ENCODE data around the gene TTYH3. TPM values are rescaled to one million over a fixed set of nuclear protein-coding genes. Genes with fewer than 3 reads are reported as not detected.

The TTYH3 gene
- total RNA-seq, 1 experiment from 2014 or later: 114 TPM

GRCh38 chr7:2699289-2699620 lies 67.5 kb downstream of the TTYH3 start:
- POLR2A ChIA-PET (ENCODE audit: unreplicated experiment): no interaction called here
- intact Hi-C loops (cut with micrococcal nuclease; ENCODE audit: unreplicated experiment): no loop called here
- H3K9me3 ChIP-seq (ENCODE audit: insufficient read depth, low read depth): no peaks in the 10 kb centered on the region
- H3K4me2 ChIP-seq: no peak overlapping the region
- no peak for DNase-seq
- no peaks in the 10 kb centered on the region for H3K9me2 ChIP-seq (ENCODE audit: insufficient read depth)
- BruUV-seq (replicated peaks): no TSS peak
- no peak overlapping the region for H3K27ac ChIP-seq
- no peak overlapping the region for H3K4me3 ChIP-seq
- peaks cover 9% of the 10 kb centered on the region; the same call in 1 of the 2 replicates for H3K27me3 ChIP-seq (ENCODE audit: insufficient read depth, low read depth)
- no peaks in the 10 kb centered on the region for H4K20me1 ChIP-seq (ENCODE audit: insufficient read depth)
- H3K79me2 ChIP-seq (ENCODE audit: low read depth): no peaks in the 10 kb centered on the region
- peaks cover under 1% of the 10 kb centered on the region for H3K4me1 ChIP-seq (replicated peaks; ENCODE audit: insufficient read depth)
- H2AFZ ChIP-seq: no peak overlapping the region
- no peaks in the 10 kb centered on the region for H3K36me3 ChIP-seq (ENCODE audit: low read depth)
- CTCF ChIA-PET: no interaction called here
- H3F3A ChIP-seq (ENCODE audit: insufficient read depth, low read depth): peaks cover 15% of the 10 kb centered on the region
- TF ChIP-seq, protein P1, sequence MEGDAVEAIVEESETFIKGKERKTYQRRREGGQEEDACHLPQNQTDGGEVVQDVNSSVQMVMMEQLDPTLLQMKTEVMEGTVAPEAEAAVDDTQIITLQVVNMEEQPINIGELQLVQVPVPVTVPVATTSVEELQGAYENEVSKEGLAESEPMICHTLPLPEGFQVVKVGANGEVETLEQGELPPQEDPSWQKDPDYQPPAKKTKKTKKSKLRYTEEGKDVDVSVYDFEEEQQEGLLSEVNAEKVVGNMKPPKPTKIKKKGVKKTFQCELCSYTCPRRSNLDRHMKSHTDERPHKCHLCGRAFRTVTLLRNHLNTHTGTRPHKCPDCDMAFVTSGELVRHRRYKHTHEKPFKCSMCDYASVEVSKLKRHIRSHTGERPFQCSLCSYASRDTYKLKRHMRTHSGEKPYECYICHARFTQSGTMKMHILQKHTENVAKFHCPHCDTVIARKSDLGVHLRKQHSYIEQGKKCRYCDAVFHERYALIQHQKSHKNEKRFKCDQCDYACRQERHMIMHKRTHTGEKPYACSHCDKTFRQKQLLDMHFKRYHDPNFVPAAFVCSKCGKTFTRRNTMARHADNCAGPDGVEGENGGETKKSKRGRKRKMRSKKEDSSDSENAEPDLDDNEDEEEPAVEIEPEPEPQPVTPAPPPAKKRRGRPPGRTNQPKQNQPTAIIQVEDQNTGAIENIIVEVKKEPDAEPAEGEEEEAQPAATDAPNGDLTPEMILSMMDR (conservative IDR thresholded peaks at IDR 0.05): no peak
- TF ChIP-seq EZH2 (IDR thresholded peaks at IDR 0.05; ENCODE audit: low read depth): no peak

- intact Hi-C loops (cut with micrococcal nuclease; ENCODE audit: unreplicated experiment): no loop called here
- Histone ChIP-seq H3K79me2 (ENCODE audit: low read depth) (no peaks in the 10 kb centered on the region), H2AFZ (no peak overlapping the region), H3K27me3 (ENCODE audit: insufficient read depth, low read depth) (peaks cover 9% of the 10 kb centered on the region; the same call in 1 of the 2 replicates), H3K4me2 (no peak overlapping the region), H3K9me3 (ENCODE audit: insufficient read depth, low read depth) (no peaks in the 10 kb centered on the region), H3K27ac (no peak overlapping the region), H3F3A (ENCODE audit: insufficient read depth, low read depth) (peaks cover 16% of the 10 kb centered on the region), H3K36me3 (ENCODE audit: low read depth) (no peaks in the 10 kb centered on the region), H3K4me1 (replicated peaks; ENCODE audit: insufficient read depth) (no peaks in the 10 kb centered on the region), H4K20me1 (ENCODE audit: insufficient read depth) (no peaks in the 10 kb centered on the region), H3K9me2 (ENCODE audit: insufficient read depth) (no peaks in the 10 kb centered on the region), H3K4me3 (no peak overlapping the region)
- POLR2A ChIA-PET (ENCODE audit: unreplicated experiment): no interaction called here
- TF ChIP-seq, protein P1 (conservative IDR thresholded peaks at IDR 0.05): no peak
- TF ChIP-seq EZH2 (IDR thresholded peaks at IDR 0.05; ENCODE audit: low read depth): no peak
- BruUV-seq (replicated peaks): no TSS peak
- CTCF ChIA-PET: no interaction called here
- DNase-seq: no peak
Measured at GRCh38 chr7:2700141-2700850, 68.5 kb downstream of the TTYH3 start.

DNA sequence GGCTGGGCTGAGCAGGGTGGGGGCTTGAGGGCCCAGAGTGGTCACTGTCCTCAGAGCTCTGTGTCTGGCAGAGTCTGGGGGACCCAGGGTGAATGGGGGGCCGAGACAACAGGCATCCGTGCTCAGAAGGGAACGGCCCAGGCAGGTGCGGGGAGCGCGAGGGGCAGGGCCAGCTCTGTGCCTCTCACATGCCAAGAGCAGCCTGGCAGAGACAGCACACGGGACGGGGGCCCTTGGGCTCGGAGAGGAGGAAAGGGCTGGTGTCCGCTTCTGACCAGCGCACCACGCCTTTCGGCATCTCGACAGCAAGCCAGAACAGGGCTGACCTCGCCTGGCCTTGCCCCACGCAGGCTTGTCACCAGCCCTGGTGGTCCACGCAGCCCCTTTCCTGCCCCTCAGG lies 69.6 kb downstream of the TTYH3 start:
- CTCF ChIA-PET: interaction anchor here (0.5 kb wide), 1 partner anchor 20 kb away, joined by 3 read pairs; no protein-coding TSS in a partner anchor
- H3K9me3 ChIP-seq (ENCODE audit: insufficient read depth, low read depth): no peaks in the 10 kb centered on the region
- no peaks in the 10 kb centered on the region for H3K4me1 ChIP-seq (replicated peaks; ENCODE audit: insufficient read depth)
- DNase-seq: no peak
- no peak overlapping the region for H2AFZ ChIP-seq
- no TSS peak for BruUV-seq (replicated peaks)
- H3K27ac ChIP-seq: no peak overlapping the region
- H3F3A ChIP-seq (ENCODE audit: insufficient read depth, low read depth): peaks cover 16% of the 10 kb centered on the region
- POLR2A ChIA-PET (ENCODE audit: unreplicated experiment): no interaction called here
- H4K20me1 ChIP-seq (ENCODE audit: insufficient read depth): no peaks in the 10 kb centered on the region
- H3K27me3 ChIP-seq (ENCODE audit: insufficient read depth, low read depth): peaks cover 9% of the 10 kb centered on the region; the same call in 1 of the 2 replicates
- no peak overlapping the region for H3K4me2 ChIP-seq
- no peaks in the 10 kb centered on the region for H3K9me2 ChIP-seq (ENCODE audit: insufficient read depth)
- H3K36me3 ChIP-seq (ENCODE audit: low read depth): no peaks in the 10 kb centered on the region
- intact Hi-C loops (cut with micrococcal nuclease; ENCODE audit: unreplicated experiment): no loop called here
- no peaks in the 10 kb centered on the region for H3K79me2 ChIP-seq (ENCODE audit: low read depth)
- no peak for TF ChIP-seq EZH2 (IDR thresholded peaks at IDR 0.05; ENCODE audit: low read depth)
- TF ChIP-seq, protein P1 (conservative IDR thresholded peaks at IDR 0.05): no peak
- no peak overlapping the region for H3K4me3 ChIP-seq
